ENCODE data around the gene SSTR3.

The SSTR3 gene

DNA sequence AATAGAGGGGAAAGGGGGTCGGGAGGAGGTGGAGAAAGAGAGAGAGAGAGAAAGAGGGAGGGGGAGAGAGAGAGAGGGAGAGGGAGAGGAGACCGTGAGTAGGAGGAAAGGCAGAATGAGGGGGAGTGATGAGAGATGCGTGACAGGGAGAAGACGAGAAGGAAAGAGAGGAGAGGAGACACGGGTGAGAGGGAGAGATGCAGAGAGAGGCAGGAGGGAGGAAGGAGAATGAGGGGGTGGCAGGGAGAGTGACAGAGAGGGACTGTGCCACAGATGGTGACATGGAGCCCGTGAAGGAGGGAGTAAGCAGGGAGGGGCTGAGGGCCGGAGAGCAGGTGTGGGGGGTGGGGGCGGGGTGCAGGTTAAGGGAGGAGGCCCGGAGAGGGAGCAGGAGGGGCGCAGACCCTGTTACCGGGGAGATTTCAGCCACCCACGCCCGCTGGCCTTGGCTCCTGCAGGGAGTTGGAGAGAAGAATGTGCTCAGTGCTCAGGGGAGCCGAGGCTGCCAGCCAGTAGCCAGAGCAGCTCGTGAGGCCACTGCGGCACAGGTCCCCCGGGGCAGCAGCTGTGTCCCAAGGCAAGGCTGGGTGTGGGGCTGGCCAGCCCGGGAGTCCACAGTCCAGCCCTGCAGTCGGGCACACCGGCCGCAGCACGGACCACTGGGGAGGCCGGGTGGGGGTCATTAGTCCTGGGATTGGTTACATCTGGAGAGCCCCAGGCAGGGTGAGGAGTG lies at the start of gene SSTR3:
Gene SSTR3 (minus strand): TSS at position 304 of the 733 bp plus-strand sequence. CDS start 4,674 bp downstream, outside the sequence.
- TF ChIP-seq SUZ12 (IDR thresholded peaks at IDR 0.05) (no peak), BHLHE40 (IDR thresholded peaks at IDR 0.05; ENCODE audit: borderline replicate concordance) (no peak), FOXK2 (IDR thresholded peaks at IDR 0.05) (no peak), FOXM1 (IDR thresholded peaks at IDR 0.05; ENCODE audit: borderline replicate concordance) (no peak), NFRKB (IDR thresholded peaks at IDR 0.05) (no peak), TARDBP (IDR thresholded peaks at IDR 0.05) (no peak), HDGF (IDR thresholded peaks at IDR 0.05; ENCODE audit: borderline replicate concordance) (no peak), FOXA1 (IDR thresholded peaks at IDR 0.05) (no peak), ARNT (IDR thresholded peaks at IDR 0.05) (no peak), L3MBTL2 (conservative IDR thresholded peaks at IDR 0.05) (no peak), SP1 (IDR thresholded peaks at IDR 0.05) (no peak)
- TF ChIP-seq, protein P1, sequence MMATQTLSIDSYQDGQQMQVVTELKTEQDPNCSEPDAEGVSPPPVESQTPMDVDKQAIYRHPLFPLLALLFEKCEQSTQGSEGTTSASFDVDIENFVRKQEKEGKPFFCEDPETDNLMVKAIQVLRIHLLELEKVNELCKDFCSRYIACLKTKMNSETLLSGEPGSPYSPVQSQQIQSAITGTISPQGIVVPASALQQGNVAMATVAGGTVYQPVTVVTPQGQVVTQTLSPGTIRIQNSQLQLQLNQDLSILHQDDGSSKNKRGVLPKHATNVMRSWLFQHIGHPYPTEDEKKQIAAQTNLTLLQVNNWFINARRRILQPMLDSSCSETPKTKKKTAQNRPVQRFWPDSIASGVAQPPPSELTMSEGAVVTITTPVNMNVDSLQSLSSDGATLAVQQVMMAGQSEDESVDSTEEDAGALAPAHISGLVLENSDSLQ (IDR thresholded peaks at IDR 0.05), result no peak
- CTCF ChIA-PET, result no interaction called here
- no peak for DNase-seq (ENCODE audit: extremely low spot score)
- POLR2A ChIA-PET, result no interaction called here

DNA sequence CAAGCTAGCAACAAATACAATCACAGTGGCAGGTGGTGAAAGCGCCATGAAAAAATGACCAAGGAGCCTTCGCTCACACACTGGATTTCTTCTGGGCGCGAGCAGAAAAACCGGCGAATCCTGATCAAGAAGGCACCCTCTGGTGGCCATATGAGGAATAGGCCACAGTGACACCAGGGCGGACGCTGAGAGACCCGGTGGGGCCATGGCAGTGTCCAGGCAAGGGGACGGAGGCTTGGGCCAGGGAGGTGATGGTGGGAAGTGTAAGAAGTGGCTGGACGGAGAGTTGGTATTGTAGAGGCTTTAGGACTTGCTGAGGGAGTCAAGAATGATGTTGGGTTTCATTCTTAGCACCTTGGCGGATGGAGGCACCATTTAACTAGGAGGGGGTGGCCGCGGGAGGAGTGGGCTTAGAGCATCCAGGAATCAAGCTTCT lies 48.6 kb upstream of the SSTR3 start:
- TF ChIP-seq ZNF384 (IDR thresholded peaks at IDR 0.05) (no peak), FOXK2 (IDR thresholded peaks at IDR 0.05) (no peak), SP1 (IDR thresholded peaks at IDR 0.05) (no peak), NFRKB (IDR thresholded peaks at IDR 0.05) (no peak), FOXA1 (IDR thresholded peaks at IDR 0.05) (no peak), ARNT (IDR thresholded peaks at IDR 0.05) (no peak), SUZ12 (IDR thresholded peaks at IDR 0.05) (no peak)
- CTCF ChIA-PET, result interaction anchor here (0.6 to 2.2 kb wide), 13 partner anchors 9 to 216 kb away, joined by 3 to 13 read pairs (median 3); partner anchors contain the start of gene RAC2
- POLR2A ChIA-PET, result interaction anchor here (1.0 kb wide), 1 partner anchor 32 kb away, joined by 3 read pairs; no protein-coding TSS in a partner anchor
- peak; percentile 84 for DNase-seq (ENCODE audit: extremely low spot score)

GRCh38 chr22:37260155-37260795 lies 48.0 kb upstream of the SSTR3 start:
- POLR2A ChIA-PET, result interaction anchor here (1.0 kb wide), 1 partner anchor 31 kb away, joined by 3 read pairs; no protein-coding TSS in a partner anchor
- CTCF ChIA-PET, result interaction anchor here (0.6 to 2.2 kb wide), 16 partner anchors 9 to 216 kb away, joined by 3 to 13 read pairs (median 3); partner anchors contain the start of gene RAC2
- no peak for DNase-seq (ENCODE audit: extremely low spot score)
- TF ChIP-seq FOXK2 (IDR thresholded peaks at IDR 0.05) (no peak), HDGF (IDR thresholded peaks at IDR 0.05; ENCODE audit: borderline replicate concordance) (no peak), FOXM1 (IDR thresholded peaks at IDR 0.05; ENCODE audit: borderline replicate concordance) (no peak), BHLHE40 (IDR thresholded peaks at IDR 0.05; ENCODE audit: borderline replicate concordance) (no peak), L3MBTL2 (conservative IDR thresholded peaks at IDR 0.05) (no peak), SP1 (IDR thresholded peaks at IDR 0.05) (no peak), LEF1 (IDR thresholded peaks at IDR 0.05; ENCODE audit: borderline replicate concordance) (no peak), FOXA1 (IDR thresholded peaks at IDR 0.05) (no peak), CTBP1 (IDR thresholded peaks at IDR 0.05; ENCODE audit: borderline replicate concordance) (no peak), SUZ12 (IDR thresholded peaks at IDR 0.05) (no peak), ZNF384 (IDR thresholded peaks at IDR 0.05) (no peak), ELF4 (IDR thresholded peaks at IDR 0.05) (no peak), TARDBP (IDR thresholded peaks at IDR 0.05) (no peak), NFRKB (IDR thresholded peaks at IDR 0.05) (no peak), ARNT (IDR thresholded peaks at IDR 0.05) (no peak)
- TF ChIP-seq, protein P1 (IDR thresholded peaks at IDR 0.05), result no peak

- ChIA-PET CTCF (interaction anchor here (0.6 to 2.2 kb wide), 9 partner anchors 9 to 215 kb away, joined by 3 to 13 read pairs (median 4); no protein-coding TSS in a partner anchor), POLR2A (interaction anchor here (0.5 to 1.3 kb wide), 3 partner anchors 8 to 236 kb away, joined by 3 read pairs; no protein-coding TSS in a partner anchor)
- DNase-seq (ENCODE audit: extremely low spot score), result no peak
- TF ChIP-seq FOXM1 (IDR thresholded peaks at IDR 0.05; ENCODE audit: borderline replicate concordance), result no peak
- TF ChIP-seq L3MBTL2 (conservative IDR thresholded peaks at IDR 0.05), result 0 out of 2 replicates have a peak, but pooled peaks have one; percentile 18
- no peak for TF ChIP-seq ELF4 (IDR thresholded peaks at IDR 0.05)
- TF ChIP-seq CTBP1 (IDR thresholded peaks at IDR 0.05; ENCODE audit: borderline replicate concordance), result no peak
- TF ChIP-seq LEF1 (IDR thresholded peaks at IDR 0.05; ENCODE audit: borderline replicate concordance), result no peak
- no peak for TF ChIP-seq SP1 (IDR thresholded peaks at IDR 0.05)
- TF ChIP-seq ARNT (IDR thresholded peaks at IDR 0.05), result no peak
- no peak for TF ChIP-seq HDGF (IDR thresholded peaks at IDR 0.05; ENCODE audit: borderline replicate concordance)
- peak; percentile 59; the same call in 1 of the 2 replicates for TF ChIP-seq TARDBP (IDR thresholded peaks at IDR 0.05)
- TF ChIP-seq SUZ12 (IDR thresholded peaks at IDR 0.05), result no peak
These were observed 47.3 kb upstream of the SSTR3 start for GRCh38 chr22:37259540-37260029.

DNA sequence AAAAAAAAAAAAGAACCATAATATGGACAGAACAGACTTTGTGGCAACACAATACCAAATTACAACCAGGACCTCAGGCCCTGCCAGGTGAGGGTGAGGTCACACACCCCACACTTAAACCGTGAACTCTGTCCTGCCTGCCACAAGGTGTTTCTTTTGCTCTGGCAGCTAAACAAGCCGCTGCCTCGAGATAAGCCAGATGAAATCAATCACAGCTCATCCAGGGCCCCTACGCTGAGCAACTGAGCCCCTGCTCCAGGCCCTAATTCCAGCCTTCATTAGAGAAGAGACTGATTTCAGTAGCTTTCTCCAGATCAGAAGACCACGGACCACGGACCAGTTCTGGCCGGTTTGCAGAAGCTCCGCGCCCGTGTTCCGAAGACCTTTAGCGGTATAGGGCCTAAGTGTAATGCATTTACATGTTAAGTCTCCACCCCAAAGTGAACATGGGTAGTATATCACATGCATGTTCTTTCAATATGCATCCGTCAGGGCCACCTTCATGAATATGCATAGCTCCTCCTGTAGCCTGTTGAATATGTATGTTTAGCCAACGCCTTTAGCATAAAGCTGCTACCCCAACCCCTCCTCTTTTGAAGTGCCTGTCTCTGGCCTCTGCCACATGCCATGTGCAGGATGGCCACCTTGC lies 46.6 kb upstream of the SSTR3 start:
- TF ChIP-seq ARNT (IDR thresholded peaks at IDR 0.05) (no peak), FOXM1 (IDR thresholded peaks at IDR 0.05; ENCODE audit: borderline replicate concordance) (no peak), NFRKB (IDR thresholded peaks at IDR 0.05) (no peak), FOXA1 (IDR thresholded peaks at IDR 0.05) (no peak), TARDBP (IDR thresholded peaks at IDR 0.05) (no peak), CTBP1 (IDR thresholded peaks at IDR 0.05; ENCODE audit: borderline replicate concordance) (no peak), L3MBTL2 (conservative IDR thresholded peaks at IDR 0.05) (no peak), SUZ12 (IDR thresholded peaks at IDR 0.05) (no peak), FOXK2 (IDR thresholded peaks at IDR 0.05) (no peak), HDGF (IDR thresholded peaks at IDR 0.05; ENCODE audit: borderline replicate concordance) (no peak), ELF4 (IDR thresholded peaks at IDR 0.05) (no peak), BHLHE40 (IDR thresholded peaks at IDR 0.05; ENCODE audit: borderline replicate concordance) (no peak)
- TF ChIP-seq, protein P1 (IDR thresholded peaks at IDR 0.05), result no peak
- no peak for DNase-seq (ENCODE audit: extremely low spot score)
- POLR2A ChIA-PET, result interaction anchor here (0.5 to 1.3 kb wide), 3 partner anchors 9 to 237 kb away, joined by 3 read pairs; no protein-coding TSS in a partner anchor
- CTCF ChIA-PET, result interaction anchor here (0.6 to 2.2 kb wide), 6 partner anchors 8 to 287 kb away, joined by 3 to 13 read pairs (median 4); no protein-coding TSS in a partner anchor
